Prostate gland (tissue), 2 donors: Measurements from ENCODE around the gene ARFGEF3.

Source experiments
- POLR2A ChIP-seq: fragments of 450-650 bp; IDR thresholded peaks from one replicate; pipeline ENCODE4 v1.6.1; 2016; ENCODE audit warnings: antibody characterized with exemption, mild to moderate bottlenecking
- POLR2AphosphoS5 ChIP-seq: sonication (generic); formaldehyde crosslinking; IDR thresholded peaks from one replicate; pipeline ENCODE4 v1.6.1; 2017; ENCODE audit warnings: antibody characterized with exemption
- TF ChIP-seq, protein P1 (sequence below), 4 experiments: fragments of 200-600 bp in 2 of 4; fragments of 450-650 bp in 2 of 4; sonication (generic) in 2 of 4; IDR thresholded peaks; 1 replicate in 3 of 4; 2 replicates in 1 of 4; pipeline ENCODE4 v1.5.1; 2016 to 2019; ENCODE audit warnings: antibody characterized with exemption in 4 of 4, mild to moderate bottlenecking in 2 of 4, moderate library complexity in 2 of 4

DNA sequence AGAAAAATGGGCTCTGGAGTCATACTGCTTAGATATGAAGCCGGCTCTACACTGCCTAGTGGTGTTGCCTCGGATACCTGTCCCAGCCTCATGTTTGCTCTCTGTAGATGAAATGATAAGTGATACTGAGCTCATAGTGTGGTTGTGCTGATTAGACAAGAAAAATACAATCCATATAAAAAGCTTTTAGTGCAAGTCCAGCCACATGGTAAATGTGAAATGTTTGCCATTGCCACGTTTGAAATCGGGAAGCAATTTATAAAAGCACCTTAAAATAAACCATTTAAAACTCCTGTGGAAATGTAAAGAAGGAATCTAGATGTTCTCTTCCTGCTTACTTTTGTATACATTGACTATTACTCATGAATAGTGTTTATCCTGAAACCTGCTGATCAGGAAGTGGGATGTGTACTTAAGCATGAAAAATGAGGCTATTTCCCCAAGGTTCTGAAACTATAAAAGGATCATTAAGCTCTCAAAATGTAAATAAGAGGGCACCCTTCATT, 69.7 kb downstream of the ARFGEF3 start:
- TF ChIP-seq POLR2AphosphoS5 (peak; percentile 84), POLR2A (no peak)
- TF ChIP-seq, protein P1, sequence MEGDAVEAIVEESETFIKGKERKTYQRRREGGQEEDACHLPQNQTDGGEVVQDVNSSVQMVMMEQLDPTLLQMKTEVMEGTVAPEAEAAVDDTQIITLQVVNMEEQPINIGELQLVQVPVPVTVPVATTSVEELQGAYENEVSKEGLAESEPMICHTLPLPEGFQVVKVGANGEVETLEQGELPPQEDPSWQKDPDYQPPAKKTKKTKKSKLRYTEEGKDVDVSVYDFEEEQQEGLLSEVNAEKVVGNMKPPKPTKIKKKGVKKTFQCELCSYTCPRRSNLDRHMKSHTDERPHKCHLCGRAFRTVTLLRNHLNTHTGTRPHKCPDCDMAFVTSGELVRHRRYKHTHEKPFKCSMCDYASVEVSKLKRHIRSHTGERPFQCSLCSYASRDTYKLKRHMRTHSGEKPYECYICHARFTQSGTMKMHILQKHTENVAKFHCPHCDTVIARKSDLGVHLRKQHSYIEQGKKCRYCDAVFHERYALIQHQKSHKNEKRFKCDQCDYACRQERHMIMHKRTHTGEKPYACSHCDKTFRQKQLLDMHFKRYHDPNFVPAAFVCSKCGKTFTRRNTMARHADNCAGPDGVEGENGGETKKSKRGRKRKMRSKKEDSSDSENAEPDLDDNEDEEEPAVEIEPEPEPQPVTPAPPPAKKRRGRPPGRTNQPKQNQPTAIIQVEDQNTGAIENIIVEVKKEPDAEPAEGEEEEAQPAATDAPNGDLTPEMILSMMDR (IDR thresholded peaks at IDR 0.05) = no peak
